Thymus (tissue), 11 donors: ENCODE measurements around the gene GLRB. TPM values are rescaled to one million over a fixed set of nuclear protein-coding genes. Genes with fewer than 3 reads are reported as not detected.

Experiments used
- DNase-seq, 9 donors: peaks; one replicate each; pipeline ENCODE4 v3.0.0-alpha.2; 2013; ENCODE audit warnings: low spot score in 9 of 9, low read depth in 6 of 9, missing footprints in 1 of 9
- H3K27ac ChIP-seq, 2 donors: one replicate each; pipeline ENCODE4 v1.5.1; 2013; ENCODE audit warnings: control low read depth in 1 of 2, low read depth in 1 of 2, low read length in 1 of 2, mild to moderate bottlenecking in 1 of 2, moderate library complexity in 1 of 2
- H3K27me3 ChIP-seq, 2 donors: one replicate each; pipeline ENCODE4 v1.5.1; 2013; ENCODE audit warnings: low read length in 1 of 2; ENCODE audit not compliant: control insufficient read depth in 2 of 2, insufficient read depth in 1 of 2
- H3K36me3 ChIP-seq, 2 donors: one replicate each; pipeline ENCODE4 v1.5.1; 2013; ENCODE audit warnings: low read length in 1 of 2, mild to moderate bottlenecking in 1 of 2, moderate library complexity in 1 of 2; ENCODE audit not compliant: control insufficient read depth in 2 of 2, insufficient read depth in 2 of 2
- H3K4me1 ChIP-seq, 2 donors: one replicate each; pipeline ENCODE4 v1.5.1; 2013; ENCODE audit warnings: low read length in 2 of 2; ENCODE audit not compliant: control insufficient read depth in 2 of 2, insufficient read depth in 2 of 2
- H3K4me3 ChIP-seq, 2 donors: one replicate each; pipeline ENCODE4 v1.5.1; 2013; ENCODE audit warnings: low read length in 2 of 2, control low read depth in 1 of 2, mild to moderate bottlenecking in 1 of 2
- H3K9me3 ChIP-seq, 2 donors: one replicate each; pipeline ENCODE4 v1.5.1; 2013; ENCODE audit warnings: low read length in 1 of 2, mild to moderate bottlenecking in 1 of 2; ENCODE audit not compliant: control insufficient read depth in 2 of 2, insufficient read depth in 1 of 2
- WGBS: extraction: QIAGEN DNeasy Blood & Tissue Kit; methylation state at CpG from one replicate; pipeline ENCODE4 v1.1.7; 2013; 5-methylcytosine and 5-hydroxymethylcytosine counted together
- polyA plus RNA-seq: library from polyadenylated mRNA; stranded (reverse); fragments of 200-250 nt; gene quantifications from one replicate; pipeline ENCODE4 v1.2.3, GENCODE V29; 2013
- total RNA-seq: library from RNA; stranded (reverse); fragments of 120-200 nt; gene quantifications from one replicate; pipeline ENCODE4 v1.2.4, GENCODE V29; 2013
- donor health status: healthy.

The GLRB gene
- total and polyA plus RNA-seq, 2 donors = 1.5 to 1.9 TPM

DNA sequence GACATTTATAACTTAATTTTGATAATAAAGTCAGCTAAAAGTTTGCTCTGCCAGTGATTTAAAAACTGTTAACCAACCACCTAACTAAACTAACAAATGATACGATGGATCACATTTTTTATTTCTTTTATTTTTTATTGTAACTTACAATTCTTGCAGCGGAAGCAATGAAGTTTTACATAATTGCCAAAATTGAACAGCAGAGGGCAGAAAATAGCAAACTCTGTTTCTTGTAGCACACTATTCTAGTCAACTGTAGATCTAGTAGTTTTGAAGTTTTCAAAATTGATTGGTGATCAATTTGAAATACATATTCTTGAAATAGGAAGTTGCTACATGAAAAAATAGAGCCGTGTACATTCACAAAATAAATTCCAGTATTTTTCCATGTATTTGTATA, 141.8 kb downstream of the GLRB start:
- peaks cover 2 to 3% of the 10 kb centered on the region in 2 donors for H3K9me3 ChIP-seq
- peaks cover 0 to 3% of the 10 kb centered on the region in 2 donors for H3K4me1 ChIP-seq
- H3K27me3 ChIP-seq = peaks cover 13 to 38% of the 10 kb centered on the region in 2 donors
- H3K4me3 ChIP-seq = no peak overlapping the region
- DNase-seq = no peak
- no peaks in the 10 kb centered on the region for H3K36me3 ChIP-seq
- no peak overlapping the region for H3K27ac ChIP-seq
- WGBS = 41% methylated on average over 3 of the region's 3 CpGs

GRCh38 chr4:157219711-157220370, 143.9 kb downstream of the GLRB start:
- H3K9me3 ChIP-seq = peaks cover 2 to 3% of the 10 kb centered on the region in 2 donors
- H3K4me3 ChIP-seq = no peak overlapping the region
- peaks cover 13 to 48% of the 10 kb centered on the region in 2 donors for H3K27me3 ChIP-seq
- H3K27ac ChIP-seq = no peak overlapping the region
- 22% methylated on average over 16 of the region's 16 CpGs for WGBS
- H3K4me1 ChIP-seq = peaks cover 0 to 3% of the 10 kb centered on the region in 2 donors
- H3K36me3 ChIP-seq = no peaks in the 10 kb centered on the region
- DNase-seq = peak in 1 of 9 donors; percentile 26

DNA sequence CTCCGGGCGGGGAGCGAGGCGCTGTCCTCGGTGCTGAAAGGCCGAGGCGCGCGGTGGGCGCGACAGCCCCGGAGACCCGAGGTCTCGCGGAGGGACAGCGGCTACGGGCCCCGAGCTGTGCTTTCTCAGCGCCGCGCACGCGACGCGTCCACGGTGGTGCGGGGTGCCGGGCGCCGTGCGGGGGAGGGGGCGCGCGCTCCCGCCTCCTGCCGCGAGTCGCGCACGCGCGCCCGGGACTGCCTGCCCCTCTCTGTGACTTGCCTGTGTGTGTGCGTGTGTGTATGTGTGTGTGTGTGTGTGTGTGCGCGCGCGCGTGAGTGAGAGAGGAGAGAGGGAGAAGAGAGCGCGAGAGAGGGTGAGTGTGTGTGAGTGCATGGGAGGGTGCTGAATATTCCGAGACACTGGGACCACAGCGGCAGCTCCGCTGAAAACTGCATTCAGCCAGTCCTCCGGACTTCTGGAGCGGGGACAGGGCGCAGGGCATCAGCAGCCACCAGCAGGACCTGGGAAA, 144.5 kb downstream of the GLRB start, which contains the start of gene GRIA2:
TSS of gene GRIA2 (plus strand) at position 358 of the 511 bp plus-strand sequence. CDS start 315 bp downstream, outside the sequence.
- WGBS = 5% methylated on average over 57 of the region's 57 CpGs
- Histone ChIP-seq H3K36me3 (no peaks in the 10 kb centered on the region), H3K4me3 (no peak within 1 kb of the TSS), H3K27me3 (peaks cover 13 to 48% of the 10 kb centered on the region in 2 donors), H3K9me3 (peaks cover 2 to 3% of the 10 kb centered on the region in 2 donors), H3K4me1 (peaks cover 0 to 3% of the 10 kb centered on the region in 2 donors), H3K27ac (no peak within 1 kb of the TSS)
- DNase-seq = peak in 8 of 9 donors; percentile 36 to 81 (median 46)

DNA sequence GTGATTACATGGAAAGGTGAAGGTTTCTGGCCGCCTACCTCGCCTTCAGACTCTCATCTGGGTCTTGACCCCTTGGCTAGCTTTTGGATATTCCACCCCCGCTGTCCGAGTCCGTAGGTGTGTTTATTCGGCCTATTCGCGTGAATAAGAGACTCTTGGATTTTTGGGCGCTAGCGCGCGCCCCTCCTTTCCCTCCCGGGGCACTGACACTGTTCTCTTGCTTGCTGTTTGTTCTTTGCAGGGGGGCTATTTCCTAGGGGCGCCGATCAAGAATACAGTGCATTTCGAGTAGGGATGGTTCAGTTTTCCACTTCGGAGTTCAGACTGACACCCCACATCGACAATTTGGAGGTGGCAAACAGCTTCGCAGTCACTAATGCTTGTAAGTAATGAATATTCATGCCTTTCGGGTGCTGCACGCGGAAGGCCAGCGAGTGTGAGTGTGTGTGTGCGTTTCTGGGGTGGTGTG, 145.5 kb downstream of the GLRB start:
- Histone ChIP-seq H3K27me3 (peaks cover 13 to 48% of the 10 kb centered on the region in 2 donors), H3K36me3 (no peaks in the 10 kb centered on the region), H3K9me3 (peaks cover 2 to 3% of the 10 kb centered on the region in 2 donors), H3K27ac (no peak overlapping the region), H3K4me1 (peaks cover 0 to 3% of the 10 kb centered on the region in 2 donors), H3K4me3 (no peak overlapping the region)
- no peak for DNase-seq
- WGBS = 11% methylated on average over 24 of the region's 24 CpGs

Other genes starting within 250 kb of the GLRB start
- 11.0 TPM for gene PDGFC, start 104.4 kb upstream of the GLRB start, total RNA-seq
- 13.1 TPM for gene PDGFC, start 104.4 kb upstream of the GLRB start, polyA plus RNA-seq
- gene GRIA2, start 144.6 kb downstream of the GLRB start, total RNA-seq = 0.38 TPM
- 0.25 TPM for gene GRIA2, start 144.6 kb downstream of the GLRB start, polyA plus RNA-seq